ENCODE measurements around the gene KCNG2. TPM values are rescaled to one million over a fixed set of nuclear protein-coding genes. Genes with fewer than 3 reads are reported as not detected.

Gene KCNG2
- total RNA-seq, 2 experiments from 2014 or later, result not detected

GRCh38 chr18:79812052-79812451 is 14.3 kb downstream of the KCNG2 start:
- H3K4me1 Mint-ChIP-seq, result no peaks in the 10 kb centered on the region
- no peak overlapping the region for H3K27ac Mint-ChIP-seq
- H3K4me3 Mint-ChIP-seq, result no peak overlapping the region
- no peaks in the 10 kb centered on the region for H3K9me3 Mint-ChIP-seq
- peaks cover 5% of the 10 kb centered on the region for H3K27me3 Mint-ChIP-seq
- no peak for DNase-seq
- H3K36me3 Mint-ChIP-seq, result no peaks in the 10 kb centered on the region

GRCh38 chr18:79814373-79814772 is 16.6 kb downstream of the KCNG2 start:
- Mint-ChIP-seq H3K27ac (no peak overlapping the region), H3K27me3 (peaks cover 5% of the 10 kb centered on the region), H3K4me1 (no peaks in the 10 kb centered on the region)

GRCh38 chr18:79815657-79816056 is 17.9 kb downstream of the KCNG2 start:
- Mint-ChIP-seq H3K36me3 (no peaks in the 10 kb centered on the region), H3K4me3 (no peak overlapping the region), H3K4me1 (peaks cover 8% of the 10 kb centered on the region), H3K9me3 (no peaks in the 10 kb centered on the region), H3K27ac (no peak overlapping the region), H3K27me3 (peaks cover 12% of the 10 kb centered on the region)
- no peak for DNase-seq

More at GRCh38 chr18:79814373-79814772, 16.6 kb downstream of the KCNG2 start:
- Mint-ChIP-seq H3K4me3 (no peak overlapping the region), H3K36me3 (no peaks in the 10 kb centered on the region), H3K9me3 (no peaks in the 10 kb centered on the region)
- no peak for DNase-seq

- H3K4me1 Mint-ChIP-seq, result peaks cover 8% of the 10 kb centered on the region
- H3K27ac Mint-ChIP-seq, result no peak overlapping the region
Observed at GRCh38 chr18:79816092-79816491, 18.4 kb downstream of the KCNG2 start.

GRCh38 chr18:79816981-79817606 is 19.4 kb downstream of the KCNG2 start:
- no peaks in the 10 kb centered on the region for H3K9me3 Mint-ChIP-seq
- no peak overlapping the region for H3K4me3 Mint-ChIP-seq
- no peak overlapping the region for H3K27ac Mint-ChIP-seq
- no peaks in the 10 kb centered on the region for H3K36me3 Mint-ChIP-seq
- peaks cover 8% of the 10 kb centered on the region for H3K4me1 Mint-ChIP-seq
- peaks cover 13% of the 10 kb centered on the region for H3K27me3 Mint-ChIP-seq
- DNase-seq, result no peak

More at GRCh38 chr18:79816092-79816491, 18.4 kb downstream of the KCNG2 start:
- DNase-seq, result no peak
- Mint-ChIP-seq H3K4me3 (no peak overlapping the region), H3K27me3 (peaks cover 12% of the 10 kb centered on the region), H3K36me3 (no peaks in the 10 kb centered on the region), H3K9me3 (no peaks in the 10 kb centered on the region)

- Mint-ChIP-seq H3K36me3 (no peaks in the 10 kb centered on the region), H3K27ac (no peak overlapping the region), H3K9me3 (no peaks in the 10 kb centered on the region), H3K4me1 (peaks cover 8% of the 10 kb centered on the region), H3K27me3 (peaks cover 18% of the 10 kb centered on the region), H3K4me3 (no peak overlapping the region)
- DNase-seq, result no peak
Observed at GRCh38 chr18:79817607-79817998, 19.9 kb downstream of the KCNG2 start.

- no peaks in the 10 kb centered on the region for H3K9me3 Mint-ChIP-seq
- peaks cover 8% of the 10 kb centered on the region for H3K4me1 Mint-ChIP-seq
- no peak overlapping the region for H3K27ac Mint-ChIP-seq
Observed at GRCh38 chr18:79818036-79818435, 20.3 kb downstream of the KCNG2 start.

GRCh38 chr18:79818631-79819030 is 20.9 kb downstream of the KCNG2 start:
- H3K27me3 Mint-ChIP-seq, result peaks cover 20% of the 10 kb centered on the region
- H3K4me3 Mint-ChIP-seq, result no peak overlapping the region
- no peak overlapping the region for H3K27ac Mint-ChIP-seq
- DNase-seq, result no peak
- H3K36me3 Mint-ChIP-seq, result no peaks in the 10 kb centered on the region
- H3K9me3 Mint-ChIP-seq, result no peaks in the 10 kb centered on the region
- peaks cover 8% of the 10 kb centered on the region for H3K4me1 Mint-ChIP-seq

More at GRCh38 chr18:79818036-79818435, 20.3 kb downstream of the KCNG2 start:
- Mint-ChIP-seq H3K27me3 (peaks cover 20% of the 10 kb centered on the region), H3K36me3 (no peaks in the 10 kb centered on the region), H3K4me3 (no peak overlapping the region)
- DNase-seq, result no peak

- Mint-ChIP-seq H3K4me3 (no peak overlapping the region), H3K27ac (no peak overlapping the region), H3K4me1 (peaks cover 8% of the 10 kb centered on the region), H3K9me3 (no peaks in the 10 kb centered on the region), H3K36me3 (no peaks in the 10 kb centered on the region), H3K27me3 (peaks cover 19% of the 10 kb centered on the region)
- no peak for DNase-seq
Observed at GRCh38 chr18:79819064-79819967, 21.6 kb downstream of the KCNG2 start.

- H3K36me3 Mint-ChIP-seq, result no peaks in the 10 kb centered on the region
- peaks cover 8% of the 10 kb centered on the region for H3K4me1 Mint-ChIP-seq
- DNase-seq, result no peak
- H3K27ac Mint-ChIP-seq, result no peak overlapping the region
- H3K9me3 Mint-ChIP-seq, result no peaks in the 10 kb centered on the region
- H3K27me3 Mint-ChIP-seq, result peaks cover 15% of the 10 kb centered on the region
- no peak overlapping the region for H3K4me3 Mint-ChIP-seq
Observed at GRCh38 chr18:79819968-79820351, 22.2 kb downstream of the KCNG2 start.

- Mint-ChIP-seq H3K4me1 (peaks cover 8% of the 10 kb centered on the region), H3K9me3 (no peaks in the 10 kb centered on the region), H3K27me3 (peaks cover 15% of the 10 kb centered on the region), H3K4me3 (no peak overlapping the region), H3K36me3 (no peaks in the 10 kb centered on the region), H3K27ac (no peak overlapping the region)
- DNase-seq, result no peak
Observed at GRCh38 chr18:79823120-79823519, 25.4 kb downstream of the KCNG2 start.

- Mint-ChIP-seq H3K27me3 (peaks cover 8% of the 10 kb centered on the region), H3K4me3 (no peak overlapping the region), H3K27ac (no peak overlapping the region), H3K4me1 (no peaks in the 10 kb centered on the region), H3K9me3 (no peaks in the 10 kb centered on the region), H3K36me3 (no peaks in the 10 kb centered on the region)
- DNase-seq, result no peak
Observed at GRCh38 chr18:79825913-79826312, 28.2 kb downstream of the KCNG2 start.

GRCh38 chr18:79826966-79827365 is 29.2 kb downstream of the KCNG2 start:
- Mint-ChIP-seq H3K27me3 (peaks cover 8% of the 10 kb centered on the region), H3K9me3 (no peaks in the 10 kb centered on the region), H3K36me3 (no peaks in the 10 kb centered on the region), H3K4me3 (no peak overlapping the region), H3K4me1 (no peaks in the 10 kb centered on the region), H3K27ac (no peak overlapping the region)
- no peak for DNase-seq

- Mint-ChIP-seq H3K4me3 (no peak overlapping the region), H3K27me3 (no peaks in the 10 kb centered on the region)
Observed at GRCh38 chr18:79828258-79828657, 30.5 kb downstream of the KCNG2 start.

GRCh38 chr18:79829136-79829854 is 31.6 kb downstream of the KCNG2 start:
- no peak for DNase-seq
- Mint-ChIP-seq H3K27ac (no peak overlapping the region), H3K4me3 (no peak overlapping the region), H3K36me3 (no peaks in the 10 kb centered on the region), H3K4me1 (no peaks in the 10 kb centered on the region), H3K9me3 (no peaks in the 10 kb centered on the region), H3K27me3 (no peaks in the 10 kb centered on the region)

More at GRCh38 chr18:79828258-79828657, 30.5 kb downstream of the KCNG2 start:
- Mint-ChIP-seq H3K4me1 (no peaks in the 10 kb centered on the region), H3K27ac (no peak overlapping the region), H3K36me3 (no peaks in the 10 kb centered on the region), H3K9me3 (no peaks in the 10 kb centered on the region)
- DNase-seq, result no peak
